A673 (cell line): ENCODE results near the gene IQCK. TPM values are rescaled to one million over a fixed set of nuclear protein-coding genes. Genes with fewer than 3 reads are reported as not detected.

Source experiments
- BruUV-seq: library from RNA; stranded (reverse); fragments of 400-500 nt; replicated peaks from 2 replicates; lab custom pipeline; 2021; lab: Mats Ljungman, UMichigan
- CTCF ChIA-PET: fragments of 300-600 bp; sonication (Branson Sonifier 250); formaldehyde crosslinking; loops from one replicate; lab custom pipeline; 2022; ENCODE audit warnings: antibody characterized with exemption; lab: Charles Lee
- POLR2A ChIA-PET: fragments of 300-600 bp; sonication (Branson Sonifier 250); formaldehyde crosslinking; loops from one replicate; lab custom pipeline; 2022; ENCODE audit warnings: antibody characterized with exemption; ENCODE audit not compliant: low non-redundant PET; lab: Charles Lee
- DNase-seq: peaks from one replicate; pipeline ENCODE4 v3.0.0-alpha.2; 2015; ENCODE audit warnings: low spot score
- H3K27ac ChIP-seq: fragments of 200-600 bp; sonication (generic); 2 replicates; pipeline ENCODE4 v1.5.1; 2016; ENCODE audit warnings: mixed run types, low read depth, mild to moderate bottlenecking, mixed read lengths, antibody characterized with exemption, low read length; ENCODE audit not compliant: poor library complexity, severe bottlenecking
- H3K27me3 ChIP-seq: fragments of 200-600 bp; sonication (generic); replicated peaks from 2 replicates; pipeline ENCODE4 v1.6.1; 2017; ENCODE audit warnings: mixed run types, low read depth, mild to moderate bottlenecking, mixed read lengths, antibody characterized with exemption, low read length; ENCODE audit not compliant: insufficient read depth, poor library complexity
- H3K36me3 ChIP-seq: fragments of 200-600 bp; sonication (generic); 2 replicates; pipeline ENCODE4 v1.6.1; 2016; ENCODE audit warnings: mixed run types, mild to moderate bottlenecking, mixed read lengths, antibody characterized with exemption, low read length; ENCODE audit not compliant: insufficient read depth, poor library complexity, severe bottlenecking
- H3K4me1 ChIP-seq: fragments of 200-600 bp; sonication (generic); 2 replicates; pipeline ENCODE4 v1.6.1; 2017; ENCODE audit warnings: mixed run types, mild to moderate bottlenecking, mixed read lengths, antibody characterized with exemption, low read length; ENCODE audit not compliant: insufficient read depth, poor library complexity, severe bottlenecking
- H3K4me3 ChIP-seq: fragments of 200-600 bp; sonication (generic); 2 replicates; pipeline ENCODE4 v1.5.1; 2016; ENCODE audit warnings: low read depth, mixed run types, mild to moderate bottlenecking, mixed read lengths, low read length; ENCODE audit not compliant: poor library complexity, severe bottlenecking
- H3K9me3 ChIP-seq: fragments of 200-600 bp; sonication (generic); 2 replicates; pipeline ENCODE4 v1.6.1; 2016; ENCODE audit warnings: mixed run types, low read depth, mild to moderate bottlenecking, mixed read lengths, antibody characterized with exemption, low read length; ENCODE audit not compliant: poor library complexity, severe bottlenecking
- CTCF ChIP-seq: fragments of 300-800, 200-600 bp; sonication (generic); conservative IDR thresholded peaks from 2 replicates; pipeline ENCODE4 v1.5.1; 2017; ENCODE audit warnings: low read depth, mild to moderate bottlenecking, antibody characterized with exemption, low read length, moderate library complexity, mixed read lengths
- EZH2 ChIP-seq: fragments of 200-600 bp; sonication (generic); IDR thresholded peaks from 2 replicates; pipeline ENCODE4 v1.6.1; 2017; ENCODE audit warnings: borderline replicate concordance, low read depth, mild to moderate bottlenecking, mixed read lengths, antibody characterized with exemption, low read length; ENCODE audit not compliant: poor library complexity, severe bottlenecking
- intact Hi-C: fragments of 100-400 bp; cut with micrococcal nuclease; formaldehyde crosslinking; loops from one replicate; pipeline ENCODE4 v1.10.0; 2022; ENCODE audit not compliant: unreplicated experiment
- total RNA-seq: library from RNA; stranded (reverse); gene quantifications from 2 replicates; pipeline ENCODE4 v1.2.3, GENCODE V29; 2021

Gene IQCK
- total RNA-seq, 1 experiment from 2014 or later: 11.2 TPM

GRCh38 chr16:19841184-19841583 lies 123.1 kb downstream of the IQCK start:
- no peak for DNase-seq
- no peak overlapping the region for H3K4me3 ChIP-seq
- POLR2A ChIA-PET: interaction anchor here (0.6 kb wide), 1 partner anchor 933 kb away, joined by 3 read pairs; no protein-coding TSS in a partner anchor
- no peaks in the 10 kb centered on the region for H3K27me3 ChIP-seq
- TF ChIP-seq CTCF: no peak
- TF ChIP-seq EZH2: no peak
- CTCF ChIA-PET: no interaction called here
- peaks cover 7% of the 10 kb centered on the region for H3K4me1 ChIP-seq
- intact Hi-C loops: no loop called here
- no TSS peak for BruUV-seq
- H3K27ac ChIP-seq: no peak overlapping the region
- no peaks in the 10 kb centered on the region for H3K36me3 ChIP-seq
- no peaks in the 10 kb centered on the region for H3K9me3 ChIP-seq

DNA sequence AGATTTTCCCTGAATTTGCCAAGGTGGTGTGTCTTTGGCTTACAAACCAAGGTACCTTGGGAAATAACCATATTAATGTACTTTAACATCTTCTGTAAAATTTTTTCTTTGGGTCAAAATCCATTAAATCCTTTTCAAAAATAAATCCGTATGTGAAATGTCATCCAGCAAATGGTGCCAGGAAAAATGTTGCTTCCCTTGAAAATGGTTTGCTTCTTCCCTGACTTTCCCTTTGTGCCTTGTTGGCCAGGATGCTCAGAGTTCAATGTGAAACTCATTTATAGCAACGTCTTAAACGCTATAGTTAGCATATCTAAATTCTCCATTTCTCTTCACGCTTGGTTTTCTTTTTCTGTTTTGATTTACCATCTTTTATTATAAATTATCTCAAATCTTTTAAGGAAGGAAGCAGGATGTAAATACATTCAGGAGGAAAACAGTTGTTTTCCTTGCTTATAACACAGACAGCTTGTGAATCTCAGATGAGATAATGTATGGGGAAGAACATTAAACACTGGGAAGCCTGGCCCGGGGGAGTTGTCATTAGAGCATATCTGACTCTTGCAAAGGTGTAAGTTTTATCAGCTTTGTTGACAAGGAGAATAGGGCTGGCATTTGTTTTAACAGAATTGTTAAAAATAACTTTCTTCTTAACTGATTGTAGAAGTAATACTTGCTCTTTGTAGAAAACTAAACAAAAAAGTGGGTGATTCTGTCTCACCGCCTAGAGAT lies 124.5 kb downstream of the IQCK start:
- intact Hi-C loops: no loop called here
- CTCF ChIA-PET: no interaction called here
- Histone ChIP-seq H3K4me3 (no peak overlapping the region), H3K36me3 (no peaks in the 10 kb centered on the region), H3K27ac (no peak overlapping the region), H3K9me3 (no peaks in the 10 kb centered on the region), H3K4me1 (peaks cover 3% of the 10 kb centered on the region), H3K27me3 (no peaks in the 10 kb centered on the region)
- POLR2A ChIA-PET: no interaction called here
- TF ChIP-seq CTCF: no peak
- no peak for TF ChIP-seq EZH2
- no TSS peak for BruUV-seq
- no peak for DNase-seq

DNA sequence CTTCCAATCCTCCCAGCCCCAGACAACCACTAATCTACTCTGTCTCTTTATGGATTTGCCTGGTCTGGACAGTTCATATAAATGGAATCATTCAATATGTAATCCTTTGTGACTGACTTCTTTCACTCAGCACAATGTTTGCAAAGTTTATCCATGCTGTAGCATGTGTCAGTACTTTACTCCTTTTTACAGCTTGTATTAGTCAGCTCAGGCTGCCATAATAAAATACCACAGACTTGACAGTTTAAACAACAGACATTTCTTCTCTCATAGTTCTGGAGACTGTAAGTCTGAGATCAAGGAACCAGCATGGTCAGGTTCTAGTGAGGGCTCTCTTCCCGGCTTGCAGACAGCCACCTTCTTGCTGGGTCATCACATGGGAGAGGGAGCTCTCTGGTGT lies 125.3 kb downstream of the IQCK start:
- DNase-seq: no peak
- POLR2A ChIA-PET: no interaction called here
- intact Hi-C loops: no loop called here
- no peak overlapping the region for H3K27ac ChIP-seq
- TF ChIP-seq EZH2 (no peak), CTCF (no peak)
- no peaks in the 10 kb centered on the region for H3K4me1 ChIP-seq
- H3K36me3 ChIP-seq: no peaks in the 10 kb centered on the region
- CTCF ChIA-PET: no interaction called here
- no peaks in the 10 kb centered on the region for H3K9me3 ChIP-seq
- no TSS peak for BruUV-seq
- H3K27me3 ChIP-seq: no peaks in the 10 kb centered on the region
- no peak overlapping the region for H3K4me3 ChIP-seq
